ENCODE measurements around the gene TRMT2A. TPM values are rescaled to one million over a fixed set of nuclear protein-coding genes. Genes with fewer than 3 reads are reported as not detected.

The TRMT2A gene
- total and polyA plus RNA-seq, 2 of the 8 experiments (the other 6 are each of a cell fraction or from before 2014, with no cell fraction given), result 44.9 to 50.3 TPM

DNA sequence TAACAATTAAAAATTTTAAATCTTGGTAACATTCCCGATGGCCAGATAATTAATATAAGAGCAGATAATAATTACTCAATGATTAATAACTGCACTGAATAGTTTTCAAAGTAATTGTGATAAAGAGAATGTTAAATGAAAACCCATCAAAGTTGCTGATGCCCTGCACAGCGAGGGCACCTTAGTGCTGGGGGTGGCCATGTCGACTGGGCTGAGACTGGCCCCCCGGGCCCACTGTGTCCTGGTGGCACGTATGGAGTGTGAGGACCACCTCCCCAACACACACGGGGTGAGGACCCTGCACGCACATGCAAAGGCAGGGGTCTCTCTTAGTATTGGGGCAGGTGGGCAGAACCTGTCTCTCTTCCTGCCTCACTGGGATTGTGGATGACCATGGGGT lies 48.9 kb upstream of the TRMT2A start (continued):
- TF ChIP-seq, protein P1, sequence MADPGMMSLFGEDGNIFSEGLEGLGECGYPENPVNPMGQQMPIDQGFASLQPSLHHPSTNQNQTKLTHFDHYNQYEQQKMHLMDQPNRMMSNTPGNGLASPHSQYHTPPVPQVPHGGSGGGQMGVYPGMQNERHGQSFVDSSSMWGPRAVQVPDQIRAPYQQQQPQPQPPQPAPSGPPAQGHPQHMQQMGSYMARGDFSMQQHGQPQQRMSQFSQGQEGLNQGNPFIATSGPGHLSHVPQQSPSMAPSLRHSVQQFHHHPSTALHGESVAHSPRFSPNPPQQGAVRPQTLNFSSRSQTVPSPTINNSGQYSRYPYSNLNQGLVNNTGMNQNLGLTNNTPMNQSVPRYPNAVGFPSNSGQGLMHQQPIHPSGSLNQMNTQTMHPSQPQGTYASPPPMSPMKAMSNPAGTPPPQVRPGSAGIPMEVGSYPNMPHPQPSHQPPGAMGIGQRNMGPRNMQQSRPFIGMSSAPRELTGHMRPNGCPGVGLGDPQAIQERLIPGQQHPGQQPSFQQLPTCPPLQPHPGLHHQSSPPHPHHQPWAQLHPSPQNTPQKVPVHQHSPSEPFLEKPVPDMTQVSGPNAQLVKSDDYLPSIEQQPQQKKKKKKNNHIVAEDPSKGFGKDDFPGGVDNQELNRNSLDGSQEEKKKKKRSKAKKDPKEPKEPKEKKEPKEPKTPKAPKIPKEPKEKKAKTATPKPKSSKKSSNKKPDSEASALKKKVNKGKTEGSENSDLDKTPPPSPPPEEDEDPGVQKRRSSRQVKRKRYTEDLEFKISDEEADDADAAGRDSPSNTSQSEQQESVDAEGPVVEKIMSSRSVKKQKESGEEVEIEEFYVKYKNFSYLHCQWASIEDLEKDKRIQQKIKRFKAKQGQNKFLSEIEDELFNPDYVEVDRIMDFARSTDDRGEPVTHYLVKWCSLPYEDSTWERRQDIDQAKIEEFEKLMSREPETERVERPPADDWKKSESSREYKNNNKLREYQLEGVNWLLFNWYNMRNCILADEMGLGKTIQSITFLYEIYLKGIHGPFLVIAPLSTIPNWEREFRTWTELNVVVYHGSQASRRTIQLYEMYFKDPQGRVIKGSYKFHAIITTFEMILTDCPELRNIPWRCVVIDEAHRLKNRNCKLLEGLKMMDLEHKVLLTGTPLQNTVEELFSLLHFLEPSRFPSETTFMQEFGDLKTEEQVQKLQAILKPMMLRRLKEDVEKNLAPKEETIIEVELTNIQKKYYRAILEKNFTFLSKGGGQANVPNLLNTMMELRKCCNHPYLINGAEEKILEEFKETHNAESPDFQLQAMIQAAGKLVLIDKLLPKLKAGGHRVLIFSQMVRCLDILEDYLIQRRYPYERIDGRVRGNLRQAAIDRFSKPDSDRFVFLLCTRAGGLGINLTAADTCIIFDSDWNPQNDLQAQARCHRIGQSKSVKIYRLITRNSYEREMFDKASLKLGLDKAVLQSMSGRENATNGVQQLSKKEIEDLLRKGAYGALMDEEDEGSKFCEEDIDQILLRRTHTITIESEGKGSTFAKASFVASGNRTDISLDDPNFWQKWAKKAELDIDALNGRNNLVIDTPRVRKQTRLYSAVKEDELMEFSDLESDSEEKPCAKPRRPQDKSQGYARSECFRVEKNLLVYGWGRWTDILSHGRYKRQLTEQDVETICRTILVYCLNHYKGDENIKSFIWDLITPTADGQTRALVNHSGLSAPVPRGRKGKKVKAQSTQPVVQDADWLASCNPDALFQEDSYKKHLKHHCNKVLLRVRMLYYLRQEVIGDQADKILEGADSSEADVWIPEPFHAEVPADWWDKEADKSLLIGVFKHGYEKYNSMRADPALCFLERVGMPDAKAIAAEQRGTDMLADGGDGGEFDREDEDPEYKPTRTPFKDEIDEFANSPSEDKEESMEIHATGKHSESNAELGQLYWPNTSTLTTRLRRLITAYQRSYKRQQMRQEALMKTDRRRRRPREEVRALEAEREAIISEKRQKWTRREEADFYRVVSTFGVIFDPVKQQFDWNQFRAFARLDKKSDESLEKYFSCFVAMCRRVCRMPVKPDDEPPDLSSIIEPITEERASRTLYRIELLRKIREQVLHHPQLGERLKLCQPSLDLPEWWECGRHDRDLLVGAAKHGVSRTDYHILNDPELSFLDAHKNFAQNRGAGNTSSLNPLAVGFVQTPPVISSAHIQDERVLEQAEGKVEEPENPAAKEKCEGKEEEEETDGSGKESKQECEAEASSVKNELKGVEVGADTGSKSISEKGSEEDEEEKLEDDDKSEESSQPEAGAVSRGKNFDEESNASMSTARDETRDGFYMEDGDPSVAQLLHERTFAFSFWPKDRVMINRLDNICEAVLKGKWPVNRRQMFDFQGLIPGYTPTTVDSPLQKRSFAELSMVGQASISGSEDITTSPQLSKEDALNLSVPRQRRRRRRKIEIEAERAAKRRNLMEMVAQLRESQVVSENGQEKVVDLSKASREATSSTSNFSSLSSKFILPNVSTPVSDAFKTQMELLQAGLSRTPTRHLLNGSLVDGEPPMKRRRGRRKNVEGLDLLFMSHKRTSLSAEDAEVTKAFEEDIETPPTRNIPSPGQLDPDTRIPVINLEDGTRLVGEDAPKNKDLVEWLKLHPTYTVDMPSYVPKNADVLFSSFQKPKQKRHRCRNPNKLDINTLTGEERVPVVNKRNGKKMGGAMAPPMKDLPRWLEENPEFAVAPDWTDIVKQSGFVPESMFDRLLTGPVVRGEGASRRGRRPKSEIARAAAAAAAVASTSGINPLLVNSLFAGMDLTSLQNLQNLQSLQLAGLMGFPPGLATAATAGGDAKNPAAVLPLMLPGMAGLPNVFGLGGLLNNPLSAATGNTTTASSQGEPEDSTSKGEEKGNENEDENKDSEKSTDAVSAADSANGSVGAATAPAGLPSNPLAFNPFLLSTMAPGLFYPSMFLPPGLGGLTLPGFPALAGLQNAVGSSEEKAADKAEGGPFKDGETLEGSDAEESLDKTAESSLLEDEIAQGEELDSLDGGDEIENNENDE (IDR thresholded peaks at IDR 0.05; ENCODE audit: insufficient replicate concordance, low read length), result no peak
- TF ChIP-seq GTF2F1 (IDR thresholded peaks at IDR 0.05; ENCODE audit: borderline replicate concordance, low read depth, low read length), result no peak
- TF ChIP-seq TEAD4 (IDR thresholded peaks at IDR 0.05; ENCODE audit: low read depth, low read length), result no peak
- no peak for TF ChIP-seq MAFK (IDR thresholded peaks at IDR 0.05; ENCODE audit: low read depth, low read length)
- TF ChIP-seq TAF1 (IDR thresholded peaks at IDR 0.05; ENCODE audit: low read depth, low read length), result no peak
- TF ChIP-seq SRF (IDR thresholded peaks at IDR 0.05; ENCODE audit: low read depth, low read length), result no peak
- no peak for TF ChIP-seq RFX5 (IDR thresholded peaks at IDR 0.05; ENCODE audit: borderline replicate concordance, low read depth, low read length)
- no peak for TF ChIP-seq KDM4A (IDR thresholded peaks at IDR 0.05; ENCODE audit: low read depth, low read length, severe bottlenecking)
- TF ChIP-seq POLR2AphosphoS5 (IDR thresholded peaks at IDR 0.05; ENCODE audit: low read depth, low read length), result no peak
- no peak for TF ChIP-seq GABPA (IDR thresholded peaks at IDR 0.05; ENCODE audit: borderline replicate concordance, insufficient read depth, low read length)
- TF ChIP-seq TAF7 (optimal IDR thresholded peaks at IDR 0.05; ENCODE audit: borderline replicate concordance, low read depth, low read length), result no peak
- no peak for TF ChIP-seq SIN3A (conservative IDR thresholded peaks at IDR 0.05 in 1 of 2, IDR thresholded peaks at IDR 0.05 in 1 of 2; ENCODE audit: low read depth in 1 of 2, low read length in 2 of 2)
- no peak for TF ChIP-seq BACH1 (IDR thresholded peaks at IDR 0.05; ENCODE audit: low read length)
